HG02938 (cell line): ENCODE measurements around the gene DIP2A.
"Not testable (repeated sequence)": the region's sequence is repeated elsewhere in the genome, so short reads cannot be mapped to it uniquely, and the experiment has no call there.

Experiments
- ATAC-seq: cut with Tn5 transposase; IDR thresholded peaks from one replicate; pipeline ENCODE4 v1.9.1; 2021; ENCODE audit warnings: mild to moderate bottlenecking, moderate library complexity; ENCODE audit not compliant: unreplicated experiment

The DIP2A gene

DNA sequence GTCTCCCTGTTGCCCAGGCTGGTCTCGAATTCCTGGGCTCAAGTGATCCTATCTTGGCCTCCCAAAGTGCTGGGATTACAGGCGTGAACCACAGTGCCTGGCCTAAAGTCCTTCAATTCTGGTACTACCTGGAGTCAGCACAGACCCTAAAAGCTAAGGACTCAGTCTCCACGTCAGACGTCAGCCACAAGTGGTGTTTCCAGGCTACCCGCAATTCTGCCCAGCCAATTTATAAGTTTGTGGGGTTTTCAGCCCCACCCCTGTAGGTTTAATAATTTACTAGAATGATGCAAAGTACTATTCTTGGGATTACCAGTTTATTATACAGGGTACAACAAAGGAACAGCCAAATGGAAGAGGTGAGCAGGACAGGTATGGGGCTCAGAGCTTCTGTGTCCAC lies 10.6 kb upstream of the DIP2A start:
- ATAC-seq: no peak

DNA sequence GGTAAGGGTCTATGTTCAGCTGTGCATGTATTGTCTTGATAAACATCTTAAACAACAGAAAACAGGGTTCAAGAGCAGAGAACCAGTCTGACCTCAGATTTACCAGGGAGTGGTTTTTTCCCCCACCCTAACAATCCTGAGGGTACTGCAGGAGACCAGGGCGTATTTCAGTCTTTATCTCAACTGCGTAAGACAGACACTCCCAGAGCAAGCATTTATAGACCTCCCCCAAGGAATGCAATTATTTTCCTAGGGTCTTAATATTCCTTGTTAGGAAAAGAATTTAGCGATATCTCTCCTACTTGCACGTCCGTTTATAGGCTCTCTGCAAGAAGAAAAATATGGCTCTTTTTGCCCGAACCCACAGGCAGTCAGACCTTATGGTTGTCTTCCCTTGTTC lies 9.8 kb upstream of the DIP2A start:
- not testable (repeated sequence) for ATAC-seq

DNA sequence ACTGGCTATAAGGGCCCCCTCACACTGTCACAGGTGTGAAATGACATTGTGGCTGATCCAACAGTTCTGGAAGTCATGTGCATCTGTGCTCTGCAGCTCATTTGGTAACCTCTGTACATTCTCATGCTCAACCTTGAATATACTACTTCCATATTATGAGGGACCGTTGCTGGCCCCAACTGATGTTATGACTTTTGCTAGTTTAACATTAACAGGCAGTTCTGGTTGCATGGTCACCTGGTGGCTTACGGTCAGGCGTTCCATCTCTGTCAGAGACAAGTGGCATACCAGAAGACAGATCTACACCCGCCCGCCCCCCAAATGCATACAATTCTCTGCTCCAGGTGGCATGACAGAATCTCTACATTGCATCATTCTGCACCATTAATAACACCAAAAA lies 6.0 kb upstream of the DIP2A start:
- no peak for ATAC-seq

DNA sequence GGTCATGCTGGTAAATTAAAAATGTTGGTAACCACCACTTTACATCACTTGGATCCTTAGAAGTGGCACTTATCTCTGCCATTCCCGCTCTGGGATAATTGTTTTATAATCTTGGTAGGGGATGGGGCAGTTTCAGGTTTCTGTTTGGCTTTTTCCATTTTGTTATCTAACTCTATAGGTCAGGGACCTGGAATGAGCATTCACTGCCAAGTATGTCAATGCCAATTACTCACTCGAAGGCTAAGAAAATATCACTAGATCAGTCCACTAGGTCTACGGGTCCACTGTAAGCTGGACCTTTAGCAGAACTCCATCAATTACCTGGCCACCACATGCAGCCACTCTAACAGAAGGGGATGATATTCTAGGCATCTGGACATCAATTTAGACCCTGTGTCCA lies 4.5 kb upstream of the DIP2A start:
- no peak for ATAC-seq

DNA sequence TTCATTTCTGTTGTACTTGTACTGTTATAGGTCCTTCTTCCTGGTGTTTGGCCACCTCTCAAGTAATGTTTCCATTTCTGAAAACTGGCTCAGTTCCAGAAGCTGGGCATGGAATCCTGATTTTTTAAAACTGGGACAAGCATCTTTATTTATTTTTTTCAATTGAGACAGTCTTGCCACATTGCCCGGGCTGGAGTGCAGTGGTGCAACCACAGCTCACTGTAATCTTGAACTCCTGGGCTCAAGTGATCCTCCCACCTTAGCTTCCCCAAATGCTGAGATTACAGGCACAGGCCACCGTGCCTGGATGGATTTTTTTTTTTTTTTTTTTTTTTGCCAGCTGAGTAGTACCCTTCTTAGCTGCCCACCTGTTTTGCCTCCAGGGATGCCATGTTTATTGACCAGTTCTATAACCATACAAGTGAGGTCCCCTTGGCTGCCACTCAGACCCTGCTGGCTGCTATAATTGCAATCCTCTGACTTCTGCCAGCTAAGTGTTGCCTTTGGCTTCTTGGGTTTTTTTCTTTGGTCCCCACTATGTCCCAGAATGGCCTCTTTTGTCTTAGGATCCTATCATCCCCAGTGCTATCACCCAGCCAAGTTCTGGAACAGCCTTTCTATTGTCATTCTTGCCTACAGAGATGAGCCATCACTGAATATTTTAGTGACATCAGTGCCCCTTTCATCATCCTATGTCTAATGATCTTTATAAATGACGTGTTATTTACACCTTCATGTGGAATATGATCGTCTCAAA lies 3.9 kb upstream of the DIP2A start:
- no peak for ATAC-seq

DNA sequence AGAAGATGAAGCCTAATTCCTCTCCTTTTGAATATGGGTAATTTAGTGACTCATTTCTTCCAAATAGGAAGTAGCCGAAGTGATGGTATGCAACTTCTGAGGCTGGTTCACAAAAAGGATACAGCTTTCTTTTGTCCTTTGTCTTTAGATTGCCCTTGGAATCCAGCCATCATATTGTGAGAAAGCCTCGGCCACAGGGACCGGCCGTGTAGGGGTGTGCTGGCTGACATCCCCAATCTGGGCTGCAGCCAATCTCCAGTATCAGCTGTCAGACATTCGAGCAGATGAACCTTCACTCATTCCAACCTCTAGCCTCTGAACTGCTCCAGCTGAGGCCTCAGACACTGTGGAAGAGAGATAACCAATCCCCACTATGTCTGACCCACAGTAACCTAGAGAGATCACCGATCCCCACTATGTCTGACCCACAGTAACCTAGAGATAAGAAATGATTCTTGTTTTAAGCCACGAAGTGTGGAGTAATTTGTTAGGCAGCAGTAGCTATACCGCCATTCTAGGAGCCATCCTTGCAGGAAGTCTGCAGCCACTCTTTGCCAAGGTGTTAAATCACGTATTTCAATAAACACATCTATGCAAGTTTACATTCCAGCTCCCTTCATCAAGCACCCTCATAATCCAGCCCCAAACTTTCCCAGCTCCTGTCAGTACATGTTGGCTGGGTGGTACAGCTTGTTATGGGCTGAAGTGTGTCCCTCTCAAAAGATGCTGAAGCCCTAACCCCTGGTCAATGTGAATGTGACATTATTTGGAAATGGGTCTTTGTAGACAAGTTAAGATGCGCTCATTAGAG lies 2.9 kb upstream of the DIP2A start:
- ATAC-seq: no peak

DNA sequence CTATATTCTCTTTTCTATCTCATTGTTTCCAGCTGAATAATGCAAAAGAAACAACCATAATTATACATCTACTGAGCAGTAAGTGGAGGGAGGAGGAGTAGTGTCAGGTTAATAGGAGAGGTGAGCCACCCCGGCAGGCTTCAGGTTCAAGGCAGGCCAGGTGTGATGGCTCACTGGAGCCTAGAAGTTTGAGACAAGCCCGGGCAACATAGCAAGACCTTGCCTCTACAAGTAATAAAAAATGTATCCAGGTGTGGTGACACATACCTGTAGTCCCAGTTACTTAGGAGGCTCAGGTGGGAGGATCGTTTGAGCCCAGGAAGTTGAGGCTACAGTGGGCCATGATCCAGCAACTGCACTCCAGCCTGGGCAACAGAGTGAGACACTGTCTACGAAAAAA lies 1.9 kb upstream of the DIP2A start:
- ATAC-seq: no peak

DNA sequence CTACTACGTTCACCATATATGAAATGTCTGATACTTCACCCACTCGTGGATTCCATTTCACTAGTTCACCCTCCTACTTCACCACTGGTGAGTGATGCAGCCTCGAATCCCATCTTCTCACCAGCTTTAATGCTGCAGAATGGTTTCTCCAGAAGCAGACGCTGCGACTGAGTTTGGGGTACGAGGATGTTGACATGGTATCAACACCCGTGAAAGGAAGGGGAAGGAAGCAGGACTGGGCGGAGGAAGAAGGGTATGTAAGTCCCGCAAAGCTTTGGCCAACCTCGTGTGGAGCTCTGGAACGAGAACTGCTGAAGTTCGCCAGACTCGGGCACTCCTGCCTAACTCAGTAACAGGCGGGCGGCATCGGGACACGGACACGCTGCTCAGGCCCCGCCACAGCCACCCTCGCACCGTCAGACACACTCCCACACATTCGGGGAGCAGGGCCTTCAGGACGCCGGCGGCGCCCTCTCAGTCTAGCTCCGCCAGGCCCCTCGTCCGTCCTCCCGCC lies 833 bp upstream of the DIP2A start:
- ATAC-seq: peak; percentile 30

DNA sequence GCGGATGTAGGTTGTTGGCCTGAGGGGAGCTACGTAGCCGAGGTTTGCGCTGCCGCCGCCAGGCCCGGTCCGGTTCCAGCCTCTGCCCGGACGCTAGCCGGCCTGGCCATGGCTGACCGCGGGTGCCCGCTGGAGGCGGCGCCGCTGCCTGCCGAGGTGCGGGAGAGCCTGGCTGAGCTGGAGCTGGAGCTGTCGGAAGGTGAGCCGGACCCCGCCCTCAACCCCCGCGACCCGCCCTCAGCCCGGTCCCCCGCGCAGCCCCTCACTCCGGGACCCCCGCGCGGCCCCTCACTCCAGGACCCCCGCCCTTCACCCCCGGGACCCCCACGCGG lies 299 bp downstream of the DIP2A start:
- ATAC-seq: no peak

DNA sequence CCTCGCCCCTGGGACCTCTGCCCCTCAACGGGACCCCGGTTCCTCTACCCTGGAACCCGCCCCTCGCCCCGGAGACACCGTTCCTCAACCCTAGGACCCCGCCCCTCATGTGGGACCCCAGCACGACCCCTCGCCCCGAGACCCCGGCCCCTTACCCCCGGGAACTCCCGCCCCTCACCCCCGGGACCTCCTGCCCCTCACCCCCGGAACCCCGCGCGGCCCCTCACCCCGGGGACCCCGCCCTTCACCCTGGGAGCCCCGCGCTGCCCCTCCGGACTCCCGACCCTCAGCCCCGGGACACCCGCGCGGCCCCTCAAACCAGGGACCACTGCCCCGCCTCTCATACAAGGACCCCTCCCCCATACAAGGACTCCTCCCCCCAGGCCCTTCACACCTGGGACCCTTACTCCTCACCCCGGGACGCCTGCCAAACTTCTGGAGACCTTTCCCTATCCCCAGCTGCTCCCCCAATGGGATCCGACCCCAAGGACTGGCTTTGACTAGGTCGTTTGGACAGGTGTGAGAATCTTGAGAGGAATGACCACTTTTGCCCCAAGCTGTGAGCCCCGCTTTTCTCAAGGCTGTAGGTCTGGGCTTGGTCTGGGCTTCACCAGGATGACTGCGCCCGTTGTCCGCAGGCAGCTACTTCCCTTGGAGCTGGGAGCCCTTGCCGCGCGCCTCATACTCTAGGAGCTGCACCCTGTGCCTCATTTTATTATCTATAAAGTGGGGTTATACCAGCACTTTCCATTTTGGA lies 843 bp downstream of the DIP2A start:
- no peak for ATAC-seq

DNA sequence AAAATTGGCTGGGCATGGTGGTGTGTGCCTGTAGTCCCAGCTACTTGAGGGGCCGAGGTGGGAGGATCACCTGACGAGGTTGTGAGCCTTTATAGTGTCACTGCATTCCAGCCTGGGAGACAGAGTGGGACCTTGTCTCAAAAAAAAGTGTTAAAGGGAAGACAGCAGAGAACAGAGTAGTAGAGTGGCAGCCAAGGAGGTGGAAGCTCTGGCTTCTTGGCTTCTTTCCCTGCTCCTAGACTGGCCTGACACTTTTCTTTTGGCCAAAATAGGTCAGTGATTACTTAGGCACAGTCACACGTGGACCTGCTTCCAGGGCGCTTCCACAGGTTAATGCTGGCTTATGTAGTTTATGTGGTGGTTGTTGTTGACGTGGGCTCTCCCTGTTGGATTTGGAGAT lies 3.2 kb downstream of the DIP2A start:
- no peak for ATAC-seq

DNA sequence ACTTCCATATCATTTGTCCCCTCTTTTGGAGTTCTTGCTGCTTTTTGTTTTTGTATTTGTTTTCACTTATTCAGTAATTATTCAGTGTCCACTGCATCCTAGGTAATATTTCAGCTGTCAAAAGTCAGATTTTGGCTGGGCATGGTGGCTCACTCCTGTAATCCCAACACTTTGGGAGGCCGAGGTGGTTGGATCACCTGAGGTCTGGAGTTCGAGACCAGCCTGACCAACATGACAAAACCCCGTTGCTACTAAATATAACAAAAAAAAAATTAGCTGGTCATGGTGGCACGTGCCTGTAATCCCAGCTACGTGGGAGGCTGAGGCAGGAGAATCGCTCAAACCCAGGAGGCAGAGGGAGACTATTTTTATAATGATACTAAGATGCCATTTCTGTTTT lies 6.5 kb downstream of the DIP2A start:
- ATAC-seq: not testable (repeated sequence)

DNA sequence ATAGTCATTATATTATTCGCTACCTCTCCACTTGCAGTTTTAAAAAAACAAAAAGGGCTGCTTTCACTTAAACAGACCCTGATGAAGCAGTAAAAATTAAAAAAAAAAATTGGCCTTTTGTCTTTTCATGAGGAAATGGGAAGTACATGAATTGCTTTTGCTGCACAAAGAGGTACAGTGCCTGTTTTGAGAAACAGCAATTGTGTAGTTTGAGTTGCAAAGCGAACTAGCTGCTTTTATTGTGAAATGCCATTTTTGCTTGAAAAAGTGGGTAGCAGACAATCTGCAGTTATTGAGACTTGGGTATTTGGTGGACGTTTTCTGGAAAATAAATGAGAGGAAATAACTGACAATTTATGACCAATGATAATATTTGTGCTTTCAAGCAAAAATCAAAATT lies 7.0 kb downstream of the DIP2A start:
- ATAC-seq: no peak

DNA sequence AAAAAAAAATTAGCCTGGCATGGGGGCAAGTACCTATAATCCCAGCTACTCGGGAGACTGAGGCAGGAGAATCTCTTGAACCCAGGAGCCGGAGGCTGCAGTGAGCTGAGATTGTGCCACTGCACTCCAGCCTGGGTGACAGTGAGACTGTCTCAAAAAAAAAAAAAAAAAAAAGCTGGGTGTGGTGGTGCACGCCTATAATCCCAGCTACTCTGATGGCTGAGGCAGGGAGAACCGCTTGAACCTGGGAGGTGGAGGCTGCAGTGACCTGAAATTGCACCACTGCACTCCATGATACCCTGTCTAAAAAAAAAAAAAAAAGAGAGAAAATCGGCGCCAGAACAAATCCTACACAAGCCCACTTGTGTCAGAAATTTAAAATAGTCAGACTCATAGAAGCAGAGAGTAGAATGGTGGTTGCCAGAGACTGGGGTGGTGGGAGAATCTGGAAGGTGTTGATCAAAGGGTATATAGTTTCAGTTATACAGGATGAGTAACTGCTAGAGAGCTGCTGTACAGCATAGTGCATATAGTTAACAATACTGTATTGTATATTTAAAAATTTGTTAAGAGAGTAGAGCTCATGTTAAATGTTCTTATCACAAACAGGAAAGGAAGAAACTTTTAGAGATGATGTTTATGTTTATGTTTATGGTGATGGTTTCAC lies 9.6 kb downstream of the DIP2A start:
- no peak for ATAC-seq

DNA sequence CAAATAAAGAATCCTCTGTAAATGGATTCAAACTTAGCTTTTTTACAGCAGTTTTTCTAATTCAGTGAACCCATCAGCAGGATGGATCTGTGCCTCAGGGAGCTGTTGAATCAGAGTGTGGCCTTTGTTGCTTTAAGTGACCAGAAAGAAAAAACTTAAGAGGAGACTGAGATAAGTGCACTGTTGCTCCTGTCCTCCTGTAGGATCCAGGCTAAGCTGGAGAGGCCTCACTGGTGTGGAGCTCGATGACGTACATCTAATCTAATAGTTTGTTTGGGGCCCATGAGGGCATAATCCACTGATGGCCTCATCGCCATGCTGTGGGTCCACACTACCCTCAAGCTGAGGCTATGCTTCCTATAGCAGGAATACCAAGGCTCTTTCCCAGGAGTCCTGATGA lies 10.6 kb downstream of the DIP2A start:
- no peak for ATAC-seq

DNA sequence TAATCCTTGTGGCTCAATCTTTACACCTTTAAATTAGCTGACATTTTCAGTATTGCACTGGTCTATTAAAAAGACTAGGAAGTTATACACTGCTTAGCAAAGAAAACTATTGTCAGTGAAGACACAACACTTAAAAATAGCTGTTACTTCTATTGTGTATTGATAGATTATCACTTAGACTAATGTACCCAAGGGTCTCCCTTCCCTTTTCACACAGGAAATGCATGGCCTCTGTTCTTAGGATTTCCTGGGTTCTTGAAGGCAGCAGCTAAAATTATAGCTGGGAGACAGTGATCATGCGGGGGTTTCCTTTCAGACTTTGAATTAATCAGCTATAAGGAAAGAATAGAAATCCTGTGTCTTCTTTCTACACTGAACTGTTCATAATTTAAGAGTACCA lies 12.8 kb downstream of the DIP2A start:
- no peak for ATAC-seq

DNA sequence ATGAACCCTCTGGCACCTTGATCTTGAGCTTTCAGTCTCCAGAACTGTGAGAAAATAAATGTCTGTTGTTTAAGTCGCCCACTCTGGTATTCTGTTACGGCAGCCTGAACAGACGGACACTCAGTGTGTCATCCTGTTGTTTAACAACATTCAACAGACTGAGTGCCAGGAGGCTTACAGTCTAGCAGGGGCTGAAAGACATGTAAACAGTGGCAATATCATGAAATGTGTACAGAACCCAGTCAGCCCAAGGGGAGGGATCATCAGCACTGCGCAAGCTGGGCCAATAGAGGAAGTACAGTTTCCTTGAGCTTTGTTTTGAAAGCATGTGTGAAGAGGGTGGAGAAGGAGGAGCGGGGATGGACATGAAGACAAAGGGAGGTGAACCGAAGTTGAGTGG lies 13.6 kb downstream of the DIP2A start:
- ATAC-seq: no peak

DNA sequence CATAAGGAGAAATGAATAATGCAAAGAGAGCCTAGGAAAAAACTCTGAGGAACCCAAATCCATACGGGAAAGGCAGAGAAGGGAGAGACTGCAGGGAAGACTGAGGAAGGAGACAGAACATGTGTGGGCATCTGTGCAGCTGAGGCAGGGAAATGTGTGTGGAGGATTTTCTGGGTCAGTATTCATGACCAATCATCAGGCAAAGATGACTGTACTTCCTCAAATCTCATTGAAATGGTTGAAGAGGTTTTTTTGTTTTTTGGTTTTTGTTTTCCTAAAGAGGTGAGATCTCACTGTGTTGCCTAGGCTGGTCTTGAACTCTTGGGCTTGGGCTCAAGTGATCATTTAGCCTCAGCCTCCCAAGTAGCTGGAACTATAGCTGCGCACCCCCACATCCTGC lies 15.7 kb downstream of the DIP2A start:
- no peak for ATAC-seq

DNA sequence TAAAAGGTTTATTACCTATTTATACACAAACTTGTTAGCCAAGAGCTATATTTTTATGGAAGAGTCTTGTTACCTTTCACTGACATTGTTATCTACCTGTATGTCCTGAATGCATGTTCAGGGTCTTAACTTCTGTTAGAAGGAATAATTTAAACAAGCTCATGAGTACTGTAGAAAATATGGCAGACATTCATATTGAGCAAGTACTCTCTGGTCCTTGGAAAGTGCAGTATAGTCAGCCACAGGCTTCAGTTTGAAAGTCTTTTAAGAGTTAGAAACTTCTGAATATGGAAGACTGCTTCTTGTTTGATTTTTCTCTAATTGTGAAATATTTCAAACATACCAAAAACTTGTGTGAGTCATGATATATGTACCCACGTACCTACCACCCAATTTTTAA lies 16.6 kb downstream of the DIP2A start:
- ATAC-seq: no peak

DNA sequence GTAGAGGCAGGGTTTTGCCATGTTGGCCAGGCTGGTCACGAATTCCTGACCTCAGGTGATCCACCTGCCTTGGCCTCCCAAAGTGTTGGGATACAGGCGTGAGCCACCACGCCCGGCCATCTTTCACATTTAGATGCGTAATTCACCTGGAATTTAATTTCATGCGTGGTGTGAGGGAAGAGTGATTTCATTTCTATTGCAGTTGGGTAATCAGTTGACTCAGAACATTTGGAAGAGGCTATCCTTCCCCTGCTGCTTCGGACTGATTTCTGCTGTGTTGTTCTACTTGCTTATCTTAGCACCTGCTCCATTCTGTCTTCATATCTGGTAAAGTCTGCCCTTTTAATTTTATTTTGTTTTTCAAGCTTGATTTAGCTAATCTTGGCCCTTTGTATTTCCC lies 19.1 kb downstream of the DIP2A start:
- ATAC-seq: no peak

DNA sequence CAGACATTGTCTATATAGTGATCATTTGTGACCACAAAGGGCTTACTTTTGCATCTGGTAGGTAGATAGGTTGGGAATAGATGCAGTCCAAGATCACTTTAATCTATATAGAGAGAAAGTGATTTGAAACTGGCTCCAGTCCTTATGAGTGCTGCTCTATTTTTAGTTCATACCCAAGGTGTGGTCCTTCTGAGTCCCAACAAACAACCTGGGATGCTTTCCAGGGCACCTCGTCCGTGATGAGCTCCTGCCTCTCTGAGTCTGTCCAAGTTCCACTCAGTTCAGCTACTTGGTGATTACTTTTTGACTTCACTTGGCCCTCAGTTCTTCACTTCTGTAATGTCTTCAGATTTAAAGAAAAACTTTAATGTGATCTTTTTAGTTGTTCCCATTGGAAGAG lies 20.2 kb downstream of the DIP2A start:
- no peak for ATAC-seq
